T-helper 9 cell (primary cell): Measurements from ENCODE around the gene GPR179.

ENCODE experiments used
- DNase-seq: peaks from one replicate; pipeline ENCODE4 v3.0.0-alpha.2; 2020

GPR179 gene

GRCh38 chr17:38345743-38346142 lies 2.0 kb upstream of the GPR179 start:
- DNase-seq: no peak

GRCh38 chr17:38344420-38344745 lies 627 bp upstream of the GPR179 start:
- no peak for DNase-seq

- no peak for DNase-seq
Measured at GRCh38 chr17:38342886-38343607, 709 bp downstream of the GPR179 start.

GRCh38 chr17:38341035-38341721 lies 2.6 kb downstream of the GPR179 start:
- no peak for DNase-seq

GRCh38 chr17:38339891-38340290 lies 3.9 kb downstream of the GPR179 start:
- no peak for DNase-seq

GRCh38 chr17:38338535-38338934 lies 5.2 kb downstream of the GPR179 start:
- DNase-seq: no peak

- DNase-seq: no peak
Measured at GRCh38 chr17:38338053-38338452, 5.7 kb downstream of the GPR179 start.

GRCh38 chr17:38336838-38337237 lies 6.9 kb downstream of the GPR179 start:
- DNase-seq: no peak

- DNase-seq: no peak
Measured at GRCh38 chr17:38334480-38335364, 9.0 kb downstream of the GPR179 start.

GRCh38 chr17:38333635-38334295 lies 10.0 kb downstream of the GPR179 start:
- DNase-seq: peak; percentile 38

- DNase-seq: no peak
Measured at GRCh38 chr17:38332735-38333134, 11.0 kb downstream of the GPR179 start.

GRCh38 chr17:38330941-38331411 lies 12.8 kb downstream of the GPR179 start:
- DNase-seq: no peak

- no peak for DNase-seq
Measured at GRCh38 chr17:38329808-38330730, 13.7 kb downstream of the GPR179 start.

GRCh38 chr17:38329284-38329683 lies 14.5 kb downstream of the GPR179 start:
- DNase-seq: no peak

- DNase-seq: no peak
Measured at GRCh38 chr17:38328620-38329019, 15.1 kb downstream of the GPR179 start.

GRCh38 chr17:38327936-38328335 lies 15.8 kb downstream of the GPR179 start:
- no peak for DNase-seq

GRCh38 chr17:38326996-38327792 lies 16.6 kb downstream of the GPR179 start:
- no peak for DNase-seq

GRCh38 chr17:38325221-38325851 lies 18.4 kb downstream of the GPR179 start:
- DNase-seq: no peak

GRCh38 chr17:38324772-38325171 lies 19.0 kb downstream of the GPR179 start:
- DNase-seq: no peak

- no peak for DNase-seq
Measured at GRCh38 chr17:38324141-38324697, 19.5 kb downstream of the GPR179 start.
